PFSK-1 (cell line): ENCODE results near the gene CCDC7.

Experiments used
- FOXP2 ChIP-seq: optimal IDR thresholded peaks from 2 replicates; pipeline ENCODE3; 2011; ENCODE audit warnings: borderline replicate concordance, control low read depth, inconsistent platforms; ENCODE audit not compliant: insufficient read depth; ENCODE audit errors: extremely low read length, extremely low read depth
- POLR2AphosphoS5 ChIP-seq: IDR thresholded peaks from 2 replicates; pipeline ENCODE4 v1.6.1; 2012; ENCODE audit warnings: low read depth, mild to moderate bottlenecking, control low read depth, low read length, moderate library complexity
- REST ChIP-seq, 2 experiments: IDR thresholded peaks; 2 replicates each; pipeline versions ENCODE4 v1.6.1 to v1.8.0; 2011 to 2012; ENCODE audit warnings: low read depth in 2 of 2, low read length in 2 of 2, control low read depth in 1 of 2, inconsistent platforms in 1 of 2, mild to moderate bottlenecking in 1 of 2, moderate library complexity in 1 of 2; ENCODE audit not compliant: insufficient read depth in 1 of 2
- SIN3A ChIP-seq: IDR thresholded peaks from 2 replicates; pipeline ENCODE4 v1.6.1; 2012; ENCODE audit warnings: mild to moderate bottlenecking, low read length, moderate library complexity, borderline replicate concordance; ENCODE audit not compliant: insufficient read depth
- TAF1 ChIP-seq: IDR thresholded peaks from 2 replicates; pipeline ENCODE4 v1.6.1; 2012; ENCODE audit warnings: low read length, control low read depth, borderline replicate concordance; ENCODE audit not compliant: insufficient read depth

- no peak for TF ChIP-seq TAF1
- no peak for TF ChIP-seq REST (IDR thresholded peaks at IDR 0.05; ENCODE audit: insufficient read depth in 1 of 2, low read depth in 2 of 2, low read length in 2 of 2)
- no peak for TF ChIP-seq POLR2AphosphoS5
- no peak for TF ChIP-seq FOXP2
- TF ChIP-seq SIN3A, result no peak
These were observed 45.0 kb upstream of the CCDC7 start for GRCh38 chr10:32400961-32401360.
